ENCODE data around the gene NBPF1.
"Not testable (repeated sequence)": the region's sequence is repeated elsewhere in the genome, so short reads cannot be mapped to it uniquely, and the experiment has no call there.

DNA sequence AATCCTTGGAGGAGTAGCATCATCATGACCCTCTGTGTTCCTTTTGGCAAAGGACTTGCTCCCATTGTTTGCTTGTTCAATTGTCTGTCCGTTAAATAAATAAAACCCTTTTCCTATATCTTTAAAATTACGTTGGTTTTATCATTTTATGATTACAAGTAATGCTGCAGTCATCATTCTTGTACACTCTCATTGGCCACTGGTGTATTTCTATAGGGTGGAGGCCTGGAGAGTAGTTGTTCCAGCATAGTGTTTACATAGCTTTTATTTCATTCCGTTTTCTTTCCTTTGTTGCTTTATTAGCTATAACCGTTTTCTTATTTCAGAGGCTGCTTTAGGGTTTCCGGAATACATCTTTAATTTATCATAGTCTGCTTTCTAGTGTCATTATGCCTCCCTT, 91.7 kb downstream of the NBPF1 start:
- TF ChIP-seq CTCF (IDR thresholded peaks at IDR 0.05; ENCODE audit: low read length); EZH2 (IDR thresholded peaks at IDR 0.05; ENCODE audit: borderline replicate concordance, low read length): not testable (repeated sequence)

Measured in OCI-LY1 (cell line).